OCI-LY1 (cell line): ENCODE measurements around the gene ADARB2.

ENCODE experiments used
- H2AFZ ChIP-seq: fragments of 200-600 bp; sonication (generic), shearing (Covaris generic); 2 replicates; pipeline ENCODE4 v1.6.0; 2014; ENCODE audit warnings: antibody characterized with exemption, mild to moderate bottlenecking, low read length
- H3F3A ChIP-seq: fragments of 200-600 bp; sonication (generic), shearing (Covaris generic); 2 replicates; pipeline ENCODE4 v1.6.0; 2014; ENCODE audit warnings: mild to moderate bottlenecking, antibody characterized with exemption, low read length, moderate library complexity; ENCODE audit not compliant: insufficient read depth
- H3K27ac ChIP-seq: fragments of 200-600 bp; sonication (generic); 2 replicates; pipeline ENCODE4 v1.5.1; 2014; ENCODE audit warnings: low read length, mixed run types, mild to moderate bottlenecking, low read depth; ENCODE audit not compliant: poor library complexity, severe bottlenecking
- H3K27me3 ChIP-seq: fragments of 200-600 bp; sonication (generic); 2 replicates; pipeline ENCODE4 v1.6.0; 2014; ENCODE audit warnings: antibody characterized with exemption, mild to moderate bottlenecking, low read length, moderate library complexity; ENCODE audit not compliant: insufficient read depth
- H3K36me3 ChIP-seq: fragments of 200-600 bp; sonication (generic); 2 replicates; pipeline ENCODE4 v1.6.1; 2014; ENCODE audit warnings: mild to moderate bottlenecking, antibody characterized with exemption, low read length, moderate library complexity, mixed read lengths; ENCODE audit not compliant: insufficient read depth
- H3K4me1 ChIP-seq: fragments of 200-600 bp; sonication (generic); 2 replicates; pipeline ENCODE4 v1.5.1; 2014; ENCODE audit warnings: mild to moderate bottlenecking, low read length, moderate library complexity; ENCODE audit not compliant: insufficient read depth, severe bottlenecking
- H3K4me2 ChIP-seq: fragments of 200-600 bp; sonication (generic), shearing (Covaris generic); 2 replicates; pipeline ENCODE4 v1.6.1; 2014; ENCODE audit warnings: low read length
- H3K4me3 ChIP-seq: fragments of 200-600 bp; sonication (generic); 2 replicates; pipeline ENCODE4 v1.5.1; 2014; ENCODE audit warnings: low read length, low read depth, mild to moderate bottlenecking, mixed read lengths; ENCODE audit not compliant: poor library complexity, severe bottlenecking
- H3K79me2 ChIP-seq: fragments of 200-600 bp; shearing (Covaris generic); 2 replicates; pipeline ENCODE4 v1.6.1; 2016; ENCODE audit warnings: mixed run types, low read length, mixed read lengths; ENCODE audit not compliant: insufficient read depth
- H3K9ac ChIP-seq: fragments of 200-600 bp; sonication (generic), shearing (Covaris generic); 2 replicates; pipeline ENCODE4 v1.6.1; 2014; ENCODE audit warnings: mild to moderate bottlenecking, low read length, mixed read lengths
- H3K9me2 ChIP-seq: fragments of 200-600 bp; sonication (generic), shearing (Covaris generic); 2 replicates; pipeline ENCODE4 v1.6.1; 2014; ENCODE audit warnings: low read depth, mild to moderate bottlenecking, low read length, mixed read lengths
- H3K9me3 ChIP-seq: fragments of 200-600 bp; shearing (Covaris generic); 2 replicates; pipeline ENCODE4 v1.6.1; 2014; ENCODE audit warnings: low read length, mixed read lengths
- H4K20me1 ChIP-seq: fragments of 200-600 bp; sonication (generic), shearing (Covaris generic); 2 replicates; pipeline ENCODE4 v1.6.0; 2016; ENCODE audit warnings: mild to moderate bottlenecking, low read length; ENCODE audit not compliant: insufficient read depth
- EZH2 ChIP-seq: fragments of 200-600 bp; sonication (generic), shearing (Covaris generic); IDR thresholded peaks from 2 replicates; pipeline ENCODE4 v1.8.0; 2017; ENCODE audit warnings: borderline replicate concordance, mixed run types, mild to moderate bottlenecking, antibody characterized with exemption, low read length, moderate library complexity, mixed read lengths
- TF ChIP-seq, protein P1 (sequence below): fragments of 200-600 bp; sonication (generic), shearing (Covaris generic); IDR thresholded peaks from 2 replicates; pipeline ENCODE4 v1.5.1; 2017; ENCODE audit warnings: mild to moderate bottlenecking, antibody characterized with exemption, low read length, moderate library complexity, mixed read lengths

Gene ADARB2

DNA sequence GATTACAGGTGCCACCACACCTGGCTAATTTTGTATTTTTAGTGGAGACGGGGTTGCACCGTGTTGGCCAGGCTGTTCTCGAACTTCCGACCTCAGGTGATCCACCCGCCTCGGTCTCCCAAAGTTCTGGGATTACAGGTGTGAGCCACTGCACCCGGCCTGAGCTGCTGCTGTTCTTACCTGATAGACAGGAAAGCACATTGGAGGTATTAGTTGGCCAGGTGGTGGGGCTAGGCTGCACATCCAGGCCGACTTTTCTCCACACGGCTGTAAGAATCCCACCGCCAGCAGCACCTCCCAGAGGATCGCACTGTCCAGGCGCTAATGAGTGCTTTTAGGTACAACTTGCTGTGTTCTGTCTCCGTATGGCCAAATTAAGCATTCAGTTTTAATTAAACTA is 568.6 kb downstream of the ADARB2 start:
- no peak overlapping the region for H3K4me3 ChIP-seq
- H2AFZ ChIP-seq: no peak overlapping the region
- H3K9me2 ChIP-seq: no peaks in the 10 kb centered on the region
- H3K4me2 ChIP-seq: no peak overlapping the region
- no peaks in the 10 kb centered on the region for H3K36me3 ChIP-seq
- H3K9me3 ChIP-seq: no peaks in the 10 kb centered on the region
- no peaks in the 10 kb centered on the region for H4K20me1 ChIP-seq
- H3K4me1 ChIP-seq: no peaks in the 10 kb centered on the region
- H3K79me2 ChIP-seq: no peaks in the 10 kb centered on the region
- H3K27ac ChIP-seq: no peak overlapping the region
- TF ChIP-seq EZH2: no peak
- no peak overlapping the region for H3K9ac ChIP-seq
- H3K27me3 ChIP-seq: peaks cover 10% of the 10 kb centered on the region; the same call in 1 of the 2 replicates
- H3F3A ChIP-seq: no peaks in the 10 kb centered on the region

DNA sequence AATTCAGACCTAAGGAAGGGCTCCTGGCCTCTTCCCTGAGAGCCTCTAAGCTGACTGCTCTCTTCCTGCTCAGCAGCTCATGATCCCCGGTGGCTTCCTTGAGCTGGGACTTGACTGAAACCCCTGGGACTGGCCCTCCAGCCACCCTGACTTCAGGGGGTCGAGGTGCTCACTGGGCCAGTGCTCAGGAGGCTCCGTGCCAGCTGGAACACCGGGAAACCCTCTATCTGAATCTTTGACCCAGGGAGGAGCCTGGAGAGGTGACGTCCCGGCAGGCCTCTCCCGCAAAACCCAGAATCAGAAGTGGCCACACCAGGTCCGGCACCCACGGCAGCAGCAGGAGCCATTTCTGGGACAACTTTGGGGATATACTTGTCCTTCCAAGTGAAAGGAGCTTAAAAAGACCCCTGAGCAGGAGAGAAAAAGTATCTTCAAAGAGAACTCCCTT is 570.5 kb downstream of the ADARB2 start:
- H3K27me3 ChIP-seq: peaks cover 7% of the 10 kb centered on the region; the same call in 1 of the 2 replicates
- TF ChIP-seq EZH2: no peak
- TF ChIP-seq, protein P1, sequence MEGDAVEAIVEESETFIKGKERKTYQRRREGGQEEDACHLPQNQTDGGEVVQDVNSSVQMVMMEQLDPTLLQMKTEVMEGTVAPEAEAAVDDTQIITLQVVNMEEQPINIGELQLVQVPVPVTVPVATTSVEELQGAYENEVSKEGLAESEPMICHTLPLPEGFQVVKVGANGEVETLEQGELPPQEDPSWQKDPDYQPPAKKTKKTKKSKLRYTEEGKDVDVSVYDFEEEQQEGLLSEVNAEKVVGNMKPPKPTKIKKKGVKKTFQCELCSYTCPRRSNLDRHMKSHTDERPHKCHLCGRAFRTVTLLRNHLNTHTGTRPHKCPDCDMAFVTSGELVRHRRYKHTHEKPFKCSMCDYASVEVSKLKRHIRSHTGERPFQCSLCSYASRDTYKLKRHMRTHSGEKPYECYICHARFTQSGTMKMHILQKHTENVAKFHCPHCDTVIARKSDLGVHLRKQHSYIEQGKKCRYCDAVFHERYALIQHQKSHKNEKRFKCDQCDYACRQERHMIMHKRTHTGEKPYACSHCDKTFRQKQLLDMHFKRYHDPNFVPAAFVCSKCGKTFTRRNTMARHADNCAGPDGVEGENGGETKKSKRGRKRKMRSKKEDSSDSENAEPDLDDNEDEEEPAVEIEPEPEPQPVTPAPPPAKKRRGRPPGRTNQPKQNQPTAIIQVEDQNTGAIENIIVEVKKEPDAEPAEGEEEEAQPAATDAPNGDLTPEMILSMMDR: no peak
- H3K4me1 ChIP-seq: no peaks in the 10 kb centered on the region
- H3K36me3 ChIP-seq: no peaks in the 10 kb centered on the region
- H3K9me2 ChIP-seq: no peaks in the 10 kb centered on the region
- H3F3A ChIP-seq: no peaks in the 10 kb centered on the region
- H4K20me1 ChIP-seq: no peaks in the 10 kb centered on the region
- no peak overlapping the region for H3K4me3 ChIP-seq
- no peak overlapping the region for H3K9ac ChIP-seq
- H2AFZ ChIP-seq: no peak overlapping the region
- H3K4me2 ChIP-seq: no peak overlapping the region
- H3K9me3 ChIP-seq: no peaks in the 10 kb centered on the region
- H3K27ac ChIP-seq: no peak overlapping the region
- no peaks in the 10 kb centered on the region for H3K79me2 ChIP-seq

DNA sequence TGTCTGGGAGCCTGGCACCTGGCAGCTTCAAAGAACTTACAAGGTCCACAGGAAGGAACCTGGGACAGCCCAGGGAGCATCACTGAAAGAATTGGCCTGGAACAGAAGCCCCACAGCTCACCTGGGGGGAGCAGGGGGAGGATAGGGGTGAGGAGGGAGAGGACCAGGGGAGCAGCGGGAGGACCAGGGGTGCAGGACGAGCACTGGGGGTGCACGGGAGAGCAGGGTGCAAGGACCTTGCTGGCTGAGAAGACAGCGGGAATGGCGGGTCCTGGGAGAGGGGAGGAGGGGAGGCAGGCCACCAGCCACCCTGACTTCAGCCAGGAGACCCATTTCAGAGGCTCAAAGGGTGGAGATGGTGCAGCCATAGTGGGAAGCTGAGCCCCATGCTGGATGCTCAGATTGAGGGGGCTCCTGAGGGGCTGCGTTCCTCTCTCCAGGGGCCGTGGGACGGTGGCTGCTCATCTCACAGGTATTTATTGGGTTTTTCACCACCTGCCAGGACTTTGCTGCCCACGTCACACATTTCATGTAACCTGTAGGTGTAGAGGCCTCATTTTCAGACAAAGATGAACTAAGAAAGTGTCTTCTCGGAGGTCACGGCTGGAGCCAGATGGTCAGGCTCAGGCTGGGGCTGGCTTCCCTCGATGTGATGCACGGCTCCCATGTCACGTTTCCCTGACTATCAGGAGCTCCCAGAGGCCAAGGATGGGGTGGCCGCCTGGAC is 571.1 kb downstream of the ADARB2 start:
- no peak overlapping the region for H3K4me2 ChIP-seq
- no peak overlapping the region for H3K9ac ChIP-seq

More for the DNA sequence above, 571.1 kb downstream of the ADARB2 start:
- Histone ChIP-seq H3K27ac (no peak overlapping the region), H3K9me3 (no peaks in the 10 kb centered on the region), H3K79me2 (no peaks in the 10 kb centered on the region), H3K9me2 (no peaks in the 10 kb centered on the region), H2AFZ (no peak overlapping the region), H3K4me1 (no peaks in the 10 kb centered on the region), H4K20me1 (no peaks in the 10 kb centered on the region), H3F3A (no peaks in the 10 kb centered on the region), H3K36me3 (no peaks in the 10 kb centered on the region), H3K27me3 (peaks cover 7% of the 10 kb centered on the region; the same call in 1 of the 2 replicates), H3K4me3 (no peak overlapping the region)
- TF ChIP-seq, protein P1: no peak
- no peak for TF ChIP-seq EZH2
